Neural cell (in vitro differentiated cells): Measurements from ENCODE around the gene IFT81. TPM values are rescaled to one million over a fixed set of nuclear protein-coding genes. Genes with fewer than 3 reads are reported as not detected.

Source experiments
- H2AFZ ChIP-seq: fragments of 200-600, 300-800 bp; sonication (generic), shearing (Covaris generic); 2 replicates; pipeline ENCODE4 v1.6.0; 2014; ENCODE audit warnings: low read depth, mild to moderate bottlenecking, antibody characterized with exemption, low read length, moderate library complexity
- H3F3A ChIP-seq: fragments of 200-600 bp; shearing (Covaris generic); 2 replicates; pipeline ENCODE4 v1.6.1; 2016; ENCODE audit warnings: mild to moderate bottlenecking, moderate library complexity, mixed read lengths, antibody characterized with exemption, low read length; ENCODE audit not compliant: insufficient read depth, poor library complexity, severe bottlenecking
- H3K27ac ChIP-seq: fragments of 200-600, 300-800 bp; sonication (generic), shearing (Covaris generic); 2 replicates; pipeline ENCODE4 v1.5.1; 2014; ENCODE audit warnings: mild to moderate bottlenecking, low read length, moderate library complexity
- H3K27me3 ChIP-seq: fragments of 300-800, 200-600 bp; sonication (generic), shearing (Covaris generic); 2 replicates; pipeline ENCODE4 v1.6.0; 2014; ENCODE audit warnings: mild to moderate bottlenecking, low read depth, low read length, moderate library complexity; ENCODE audit not compliant: insufficient read depth
- H3K36me3 ChIP-seq: fragments of 300-800, 200-600 bp; sonication (generic), shearing (Covaris generic); 2 replicates; pipeline ENCODE4 v1.5.1; 2014; ENCODE audit warnings: mild to moderate bottlenecking, antibody characterized with exemption, low read length, moderate library complexity; ENCODE audit not compliant: insufficient read depth
- H3K4me2 ChIP-seq: fragments of 300-800, 200-600 bp; sonication (generic), shearing (Covaris generic); 2 replicates; pipeline ENCODE4 v1.6.0; 2014; ENCODE audit warnings: mild to moderate bottlenecking, low read length
- H3K4me3 ChIP-seq: fragments of 300-800, 200-600 bp; sonication (generic), shearing (Covaris generic); 2 replicates; pipeline ENCODE4 v1.5.1; 2014; ENCODE audit warnings: mild to moderate bottlenecking, low read length, moderate library complexity
- H3K79me2 ChIP-seq: fragments of 200-600 bp; shearing (Covaris generic); replicated peaks from 2 replicates; pipeline ENCODE4 v1.6.0; 2014; ENCODE audit warnings: mild to moderate bottlenecking, low read length, moderate library complexity; ENCODE audit not compliant: insufficient read depth
- H3K9ac ChIP-seq: fragments of 300-800, 200-600 bp; sonication (generic), shearing (Covaris generic); 2 replicates; pipeline ENCODE4 v1.6.1; 2016; ENCODE audit warnings: mild to moderate bottlenecking, low read length, mixed read lengths
- H3K9me2 ChIP-seq: fragments of 200-600 bp; shearing (Covaris generic); 2 replicates; pipeline ENCODE4 v1.6.1; 2016; ENCODE audit warnings: mild to moderate bottlenecking, low read length, mixed read lengths; ENCODE audit not compliant: insufficient read depth
- H3K9me3 ChIP-seq: fragments of 200-600, 300-800 bp; sonication (generic), shearing (Covaris generic); 2 replicates; pipeline ENCODE4 v1.6.1; 2016; ENCODE audit warnings: mild to moderate bottlenecking, mixed run types, low read length, moderate library complexity, mixed read lengths
- H4K20me1 ChIP-seq: fragments of 200-600 bp; shearing (Covaris generic); 2 replicates; pipeline ENCODE4 v1.6.1; 2016; ENCODE audit warnings: mild to moderate bottlenecking, mixed run types; ENCODE audit not compliant: insufficient read depth
- EP300 ChIP-seq: fragments of 450-650 bp; conservative IDR thresholded peaks from 2 replicates; pipeline ENCODE4 v1.6.1; 2014; ENCODE audit warnings: antibody characterized with exemption, mild to moderate bottlenecking, moderate library complexity; ENCODE audit not compliant: poor library complexity, severe bottlenecking
- EZH2 ChIP-seq: fragments of 200-600, 300-800 bp; shearing (Covaris generic), sonication (generic); IDR thresholded peaks from 2 replicates; pipeline ENCODE4 v1.6.1; 2014; ENCODE audit warnings: antibody characterized with exemption, low read length, borderline replicate concordance, mild to moderate bottlenecking; ENCODE audit not compliant: insufficient read depth, poor library complexity, severe bottlenecking
- MXI1 ChIP-seq: fragments of 450-650 bp; conservative IDR thresholded peaks from 2 replicates; pipeline ENCODE4 v1.6.1; 2014; ENCODE audit warnings: antibody characterized with exemption, mild to moderate bottlenecking; ENCODE audit not compliant: poor library complexity, severe bottlenecking
- POLR2AphosphoS5 ChIP-seq: IDR thresholded peaks from 2 replicates; pipeline ENCODE4 v1.6.1; 2012
- RAD21 ChIP-seq: fragments of 450-650 bp; conservative IDR thresholded peaks from 2 replicates; pipeline ENCODE4 v1.6.1; 2014; ENCODE audit warnings: antibody characterized with exemption, mild to moderate bottlenecking, moderate library complexity
- SMC3 ChIP-seq: fragments of 450-650 bp; conservative IDR thresholded peaks from 2 replicates; pipeline ENCODE4 v1.6.1; 2014; ENCODE audit warnings: antibody characterized with exemption, mild to moderate bottlenecking, moderate library complexity; ENCODE audit not compliant: poor library complexity
- TAF1 ChIP-seq: IDR thresholded peaks from 2 replicates; pipeline ENCODE4 v1.6.1; 2012; ENCODE audit warnings: low read depth
- polyA plus RNA-seq: library from polyadenylated mRNA; depleted of rRNA; stranded (reverse); fragments of >200 nt; gene quantifications from 2 replicates; pipeline ENCODE4 v1.2.3, GENCODE V29; 2014
- TF ChIP-seq, protein P1 (sequence below): fragments of 450-650 bp; IDR thresholded peaks from 2 replicates; pipeline ENCODE4 v1.5.1; 2014; ENCODE audit warnings: antibody characterized with exemption, mild to moderate bottlenecking, moderate library complexity; ENCODE audit not compliant: poor library complexity, severe bottlenecking
- TF ChIP-seq, protein P2 (sequence below): IDR thresholded peaks from 2 replicates; pipeline ENCODE4 v1.6.1; 2012; ENCODE audit warnings: borderline replicate concordance

The IFT81 gene
- polyA plus RNA-seq, 1 donor from 2014 or later = 120 TPM

DNA sequence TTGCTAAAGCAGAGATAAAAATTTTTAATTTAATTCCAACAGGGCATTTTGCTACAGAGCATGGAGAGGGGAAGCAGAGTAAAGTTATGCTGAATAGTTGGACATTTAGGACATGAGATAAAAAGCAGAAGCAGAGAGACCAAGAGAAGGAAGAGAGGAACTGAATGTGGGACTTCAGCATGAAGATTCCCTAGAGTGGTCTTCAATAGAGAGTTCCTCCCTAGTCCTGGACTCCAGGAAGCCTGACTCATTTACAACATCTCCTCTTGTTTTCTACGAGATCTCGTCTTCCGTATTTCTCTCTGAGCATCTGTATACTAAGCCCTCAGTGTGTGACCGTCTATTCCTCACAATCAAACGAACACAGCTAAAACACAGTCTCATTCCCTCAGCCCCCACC, 35.2 kb upstream of the IFT81 start:
- Histone ChIP-seq H3K27ac (no peak overlapping the region), H2AFZ (no peak overlapping the region)
- no peak for TF ChIP-seq RAD21
- TF ChIP-seq TAF1 = no peak
- TF ChIP-seq POLR2AphosphoS5 = no peak
- no peak for TF ChIP-seq EZH2
- TF ChIP-seq, protein P1, sequence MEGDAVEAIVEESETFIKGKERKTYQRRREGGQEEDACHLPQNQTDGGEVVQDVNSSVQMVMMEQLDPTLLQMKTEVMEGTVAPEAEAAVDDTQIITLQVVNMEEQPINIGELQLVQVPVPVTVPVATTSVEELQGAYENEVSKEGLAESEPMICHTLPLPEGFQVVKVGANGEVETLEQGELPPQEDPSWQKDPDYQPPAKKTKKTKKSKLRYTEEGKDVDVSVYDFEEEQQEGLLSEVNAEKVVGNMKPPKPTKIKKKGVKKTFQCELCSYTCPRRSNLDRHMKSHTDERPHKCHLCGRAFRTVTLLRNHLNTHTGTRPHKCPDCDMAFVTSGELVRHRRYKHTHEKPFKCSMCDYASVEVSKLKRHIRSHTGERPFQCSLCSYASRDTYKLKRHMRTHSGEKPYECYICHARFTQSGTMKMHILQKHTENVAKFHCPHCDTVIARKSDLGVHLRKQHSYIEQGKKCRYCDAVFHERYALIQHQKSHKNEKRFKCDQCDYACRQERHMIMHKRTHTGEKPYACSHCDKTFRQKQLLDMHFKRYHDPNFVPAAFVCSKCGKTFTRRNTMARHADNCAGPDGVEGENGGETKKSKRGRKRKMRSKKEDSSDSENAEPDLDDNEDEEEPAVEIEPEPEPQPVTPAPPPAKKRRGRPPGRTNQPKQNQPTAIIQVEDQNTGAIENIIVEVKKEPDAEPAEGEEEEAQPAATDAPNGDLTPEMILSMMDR = no peak
- TF ChIP-seq, protein P2, sequence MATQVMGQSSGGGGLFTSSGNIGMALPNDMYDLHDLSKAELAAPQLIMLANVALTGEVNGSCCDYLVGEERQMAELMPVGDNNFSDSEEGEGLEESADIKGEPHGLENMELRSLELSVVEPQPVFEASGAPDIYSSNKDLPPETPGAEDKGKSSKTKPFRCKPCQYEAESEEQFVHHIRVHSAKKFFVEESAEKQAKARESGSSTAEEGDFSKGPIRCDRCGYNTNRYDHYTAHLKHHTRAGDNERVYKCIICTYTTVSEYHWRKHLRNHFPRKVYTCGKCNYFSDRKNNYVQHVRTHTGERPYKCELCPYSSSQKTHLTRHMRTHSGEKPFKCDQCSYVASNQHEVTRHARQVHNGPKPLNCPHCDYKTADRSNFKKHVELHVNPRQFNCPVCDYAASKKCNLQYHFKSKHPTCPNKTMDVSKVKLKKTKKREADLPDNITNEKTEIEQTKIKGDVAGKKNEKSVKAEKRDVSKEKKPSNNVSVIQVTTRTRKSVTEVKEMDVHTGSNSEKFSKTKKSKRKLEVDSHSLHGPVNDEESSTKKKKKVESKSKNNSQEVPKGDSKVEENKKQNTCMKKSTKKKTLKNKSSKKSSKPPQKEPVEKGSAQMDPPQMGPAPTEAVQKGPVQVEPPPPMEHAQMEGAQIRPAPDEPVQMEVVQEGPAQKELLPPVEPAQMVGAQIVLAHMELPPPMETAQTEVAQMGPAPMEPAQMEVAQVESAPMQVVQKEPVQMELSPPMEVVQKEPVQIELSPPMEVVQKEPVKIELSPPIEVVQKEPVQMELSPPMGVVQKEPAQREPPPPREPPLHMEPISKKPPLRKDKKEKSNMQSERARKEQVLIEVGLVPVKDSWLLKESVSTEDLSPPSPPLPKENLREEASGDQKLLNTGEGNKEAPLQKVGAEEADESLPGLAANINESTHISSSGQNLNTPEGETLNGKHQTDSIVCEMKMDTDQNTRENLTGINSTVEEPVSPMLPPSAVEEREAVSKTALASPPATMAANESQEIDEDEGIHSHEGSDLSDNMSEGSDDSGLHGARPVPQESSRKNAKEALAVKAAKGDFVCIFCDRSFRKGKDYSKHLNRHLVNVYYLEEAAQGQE = no peak
- TF ChIP-seq EP300 = no peak
- no peak for TF ChIP-seq MXI1
- TF ChIP-seq SMC3 = no peak

DNA sequence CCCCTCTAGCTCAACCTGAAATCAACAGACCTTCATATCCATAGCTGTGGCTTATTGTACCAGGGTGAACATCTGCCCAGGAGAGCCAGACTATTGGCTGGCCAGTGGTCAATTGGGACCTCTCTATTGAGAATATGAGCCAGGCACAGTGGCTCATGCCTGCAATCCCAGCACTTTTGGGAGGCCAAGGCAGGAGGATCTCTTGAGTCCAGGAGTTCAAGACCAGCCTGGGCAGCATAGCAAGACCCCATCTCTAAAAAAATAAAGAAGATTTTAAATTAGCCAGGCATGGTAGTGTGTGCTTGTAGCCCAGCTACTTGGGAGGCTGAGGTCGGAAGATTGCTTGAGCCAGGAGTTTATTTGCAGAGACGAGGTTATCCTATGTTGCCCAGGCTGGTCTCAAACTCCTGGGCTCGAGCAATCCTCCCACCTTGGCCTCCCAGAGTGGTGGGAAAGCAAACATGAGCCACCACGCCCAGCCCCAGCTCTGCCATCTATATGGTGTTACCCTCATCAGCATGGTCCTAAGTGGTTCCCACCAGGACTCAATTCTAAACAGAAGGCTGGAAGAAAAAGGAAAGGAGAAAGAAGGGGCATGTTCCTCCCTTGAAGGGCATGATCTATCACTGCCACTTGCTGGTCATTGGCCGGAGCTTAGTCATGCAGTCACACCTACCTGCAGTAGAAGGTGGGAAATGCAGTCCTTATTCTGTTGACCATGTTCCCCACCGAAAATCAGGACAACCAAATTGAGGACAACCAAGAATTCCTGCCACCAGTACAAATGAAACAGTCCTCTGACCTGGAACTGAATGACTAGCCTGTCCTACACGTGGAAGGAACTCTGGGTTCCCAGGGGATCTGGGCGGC, 33.7 kb upstream of the IFT81 start:
- Histone ChIP-seq H4K20me1 (no peaks in the 10 kb centered on the region), H3K4me3 (no peak overlapping the region), H2AFZ (no peak overlapping the region), H3K4me2 (no peak overlapping the region), H3K9me3 (no peaks in the 10 kb centered on the region), H3K79me2 (no peaks in the 10 kb centered on the region), H3K9ac (no peak overlapping the region), H3K9me2 (no peaks in the 10 kb centered on the region), H3K36me3 (no peaks in the 10 kb centered on the region), H3K27ac (no peak overlapping the region), H3F3A (no peaks in the 10 kb centered on the region), H3K27me3 (no peaks in the 10 kb centered on the region)
- TF ChIP-seq MXI1 = no peak
- TF ChIP-seq SMC3 = no peak
- TF ChIP-seq, protein P2 = no peak
- TF ChIP-seq, protein P1 = no peak
- TF ChIP-seq EZH2 = no peak
- TF ChIP-seq POLR2AphosphoS5 = no peak

More for the DNA sequence above, 35.2 kb upstream of the IFT81 start:
- Histone ChIP-seq H3K36me3 (no peaks in the 10 kb centered on the region), H3F3A (no peaks in the 10 kb centered on the region), H3K4me2 (no peak overlapping the region), H3K4me3 (no peak overlapping the region), H3K9me2 (no peaks in the 10 kb centered on the region), H3K79me2 (no peaks in the 10 kb centered on the region), H3K27me3 (no peaks in the 10 kb centered on the region), H3K9ac (no peak overlapping the region), H3K9me3 (no peaks in the 10 kb centered on the region), H4K20me1 (no peaks in the 10 kb centered on the region)
